Ishikawa (cell line): ENCODE results near the gene GIMAP4.

ENCODE experiments used
- CEBPB ChIP-seq: IDR thresholded peaks from 2 replicates; pipeline ENCODE4 v1.6.1; 2012
- CREB1 ChIP-seq: IDR thresholded peaks from 2 replicates; pipeline ENCODE4 v1.6.1; 2012; ENCODE audit warnings: low read depth
- EGR1 ChIP-seq: IDR thresholded peaks from 2 replicates; pipeline ENCODE4 v1.6.1; 2012
- EP300 ChIP-seq: IDR thresholded peaks from 2 replicates; pipeline ENCODE4 v1.6.1; 2012; ENCODE audit warnings: borderline replicate concordance
- FOXM1 ChIP-seq: IDR thresholded peaks from 2 replicates; pipeline ENCODE4 v1.6.1; 2012; ENCODE audit warnings: low read depth, borderline replicate concordance
- NFIC ChIP-seq: IDR thresholded peaks from 2 replicates; pipeline ENCODE4 v1.6.1; 2012
- RAD21 ChIP-seq: IDR thresholded peaks from 2 replicates; pipeline ENCODE4 v1.6.1; 2012; ENCODE audit warnings: low read depth
- REST ChIP-seq: IDR thresholded peaks from 2 replicates; pipeline ENCODE4 v1.6.1; 2012; ENCODE audit warnings: low read depth, mild to moderate bottlenecking
- TAF1 ChIP-seq: IDR thresholded peaks from 2 replicates; pipeline ENCODE4 v1.6.1; 2012; ENCODE audit warnings: low read depth, mild to moderate bottlenecking
- TCF12 ChIP-seq: IDR thresholded peaks from 2 replicates; pipeline ENCODE4 v1.6.1; 2012; ENCODE audit warnings: low read depth
- TEAD4 ChIP-seq: IDR thresholded peaks from 2 replicates; pipeline ENCODE4 v1.6.1; 2012
- YY1 ChIP-seq: IDR thresholded peaks from 2 replicates; pipeline ENCODE4 v1.6.1; 2012; ENCODE audit warnings: low read depth
- ZBTB7A ChIP-seq: IDR thresholded peaks from 2 replicates; pipeline ENCODE4 v1.6.1; 2012; ENCODE audit warnings: low read depth
- TF ChIP-seq, protein P1 (sequence below): IDR thresholded peaks from 2 replicates; pipeline ENCODE4 v1.6.1; 2012
- TF ChIP-seq, protein P2 (sequence below): IDR thresholded peaks from 2 replicates; pipeline ENCODE4 v1.6.1; 2012

GIMAP4 gene

DNA sequence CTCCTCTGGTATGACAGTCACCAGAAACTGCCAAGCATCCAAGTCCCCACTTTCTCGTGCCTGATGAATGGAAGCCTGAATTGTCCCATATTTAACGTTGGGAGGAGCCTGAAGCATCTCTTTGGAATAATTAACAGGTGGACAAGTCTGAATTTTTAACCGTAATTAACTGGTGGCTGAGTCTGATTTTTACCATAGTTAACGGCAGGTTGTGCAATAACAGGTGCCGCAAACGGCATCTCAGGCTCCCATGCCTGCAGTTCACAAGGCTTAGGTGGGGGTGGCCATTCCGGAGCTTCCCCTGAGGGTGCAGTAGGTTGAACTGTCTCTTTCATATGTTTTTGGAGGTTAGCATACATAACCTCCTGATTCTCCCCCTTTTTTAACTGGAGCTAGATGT is 2.0 kb upstream of the GIMAP4 start:
- no peak for TF ChIP-seq REST
- no peak for TF ChIP-seq EP300
- no peak for TF ChIP-seq TAF1
- TF ChIP-seq TEAD4: no peak
- no peak for TF ChIP-seq TCF12
- TF ChIP-seq EGR1: no peak
- no peak for TF ChIP-seq FOXM1
- TF ChIP-seq YY1: no peak

GRCh38 chr7:150566123-150566522 is 1.1 kb upstream of the GIMAP4 start:
- TF ChIP-seq, protein P1, sequence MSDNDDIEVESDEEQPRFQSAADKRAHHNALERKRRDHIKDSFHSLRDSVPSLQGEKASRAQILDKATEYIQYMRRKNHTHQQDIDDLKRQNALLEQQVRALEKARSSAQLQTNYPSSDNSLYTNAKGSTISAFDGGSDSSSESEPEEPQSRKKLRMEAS: no peak
- TF ChIP-seq RAD21 (no peak), TCF12 (no peak), NFIC (no peak), CEBPB (no peak), EGR1 (no peak), YY1 (no peak), TAF1 (no peak)

DNA sequence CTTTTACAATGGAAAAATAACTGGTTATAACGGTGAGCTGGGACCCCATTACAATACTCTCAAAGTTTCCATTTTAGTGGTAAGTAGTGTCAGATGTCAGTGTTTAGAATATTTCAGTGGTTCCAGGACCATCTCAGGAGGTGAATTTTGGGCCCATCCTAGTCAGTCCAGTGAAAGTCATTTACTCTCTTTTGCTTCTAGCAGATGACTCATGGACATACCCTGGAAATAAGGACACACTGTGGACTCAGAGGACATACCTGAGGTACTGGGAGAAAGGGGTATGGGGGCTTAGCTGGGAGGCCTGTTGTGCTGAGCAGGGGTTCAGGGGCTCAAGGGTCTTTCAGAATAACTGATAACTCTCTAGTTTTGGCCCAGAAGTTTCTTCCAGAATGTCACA is 618 bp upstream of the GIMAP4 start:
- TF ChIP-seq TEAD4: no peak
- TF ChIP-seq, protein P1: no peak
- TF ChIP-seq RAD21: no peak
- TF ChIP-seq NFIC: no peak
- TF ChIP-seq TCF12: no peak
- no peak for TF ChIP-seq EP300
- no peak for TF ChIP-seq REST
- no peak for TF ChIP-seq YY1
- TF ChIP-seq CREB1: no peak
- no peak for TF ChIP-seq ZBTB7A
- TF ChIP-seq FOXM1: no peak
- TF ChIP-seq, protein P2, sequence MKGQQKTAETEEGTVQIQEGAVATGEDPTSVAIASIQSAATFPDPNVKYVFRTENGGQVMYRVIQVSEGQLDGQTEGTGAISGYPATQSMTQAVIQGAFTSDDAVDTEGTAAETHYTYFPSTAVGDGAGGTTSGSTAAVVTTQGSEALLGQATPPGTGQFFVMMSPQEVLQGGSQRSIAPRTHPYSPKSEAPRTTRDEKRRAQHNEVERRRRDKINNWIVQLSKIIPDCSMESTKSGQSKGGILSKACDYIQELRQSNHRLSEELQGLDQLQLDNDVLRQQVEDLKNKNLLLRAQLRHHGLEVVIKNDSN: no peak
- TF ChIP-seq TAF1: no peak
- TF ChIP-seq CEBPB: no peak
- no peak for TF ChIP-seq EGR1

DNA sequence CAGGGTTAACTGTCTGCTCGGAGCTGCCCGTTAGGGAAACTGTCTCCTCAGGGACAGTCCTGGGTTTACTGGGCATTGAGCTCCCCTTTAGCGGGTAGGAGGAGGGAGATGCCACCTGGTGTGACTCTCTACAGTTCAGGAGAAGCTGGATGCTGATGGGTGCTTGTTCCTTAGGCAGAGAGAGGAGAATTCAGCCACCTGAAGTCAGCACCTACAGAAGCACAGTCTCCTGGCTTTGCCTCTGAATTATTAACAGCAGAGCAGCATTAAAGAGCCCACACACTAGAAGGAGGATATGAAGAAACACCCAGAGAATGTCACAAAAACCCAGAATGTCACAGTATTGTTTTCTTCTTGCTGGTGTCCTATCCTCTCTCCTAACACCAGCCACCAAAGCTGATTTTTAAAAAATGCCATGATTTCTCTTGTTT is 696 bp downstream of the GIMAP4 start:
- TF ChIP-seq TEAD4 (no peak), YY1 (no peak), FOXM1 (no peak), REST (no peak), TAF1 (no peak), ZBTB7A (no peak), EGR1 (no peak), NFIC (no peak), TCF12 (no peak), CEBPB (no peak), RAD21 (no peak), EP300 (no peak)
- TF ChIP-seq, protein P1: no peak

GRCh38 chr7:150568714-150569113 is 1.5 kb downstream of the GIMAP4 start:
- TF ChIP-seq TEAD4: no peak
